ENCODE data around the gene PANX2.

The PANX2 gene

GRCh38 chr22:50176850-50177536 is 6.5 kb downstream of the PANX2 start:
- no peaks in the 10 kb centered on the region for H3K27me3 ChIP-seq (ENCODE audit: insufficient read depth, low read length, poor library complexity)
- H3K9ac ChIP-seq (ENCODE audit: low read length) = no peak overlapping the region
- H3K79me1 ChIP-seq (ENCODE audit: low read length) = no peaks in the 10 kb centered on the region
- no peaks in the 10 kb centered on the region for H3K79me2 ChIP-seq (ENCODE audit: control insufficient read depth, insufficient read depth, low read length)
- no CpG with 5 or more reads among the region's 76 CpGs for WGBS (ENCODE audit: extremely low coverage, insufficient coverage, low lambda C conversion rate)
- no peak overlapping the region for H3K56ac ChIP-seq (ENCODE audit: low read length)
- no peak overlapping the region for H2BK120ac ChIP-seq (ENCODE audit: low read depth, low read length)
- no peak overlapping the region for H3K4ac ChIP-seq (ENCODE audit: low read depth, low read length)
- no peak overlapping the region for H2BK15ac ChIP-seq (replicated peaks; ENCODE audit: low read depth)
- H4K8ac ChIP-seq (ENCODE audit: low read depth, low read length) = no peak overlapping the region
- no peaks in the 10 kb centered on the region for H3K4me1 ChIP-seq (ENCODE audit: control insufficient read depth, low read depth, low read length)
- no peaks in the 10 kb centered on the region for H3K36me3 ChIP-seq (ENCODE audit: control insufficient read depth, insufficient read depth, low read length)
- no peak overlapping the region for H3K4me3 ChIP-seq (ENCODE audit: low read length)
- H2BK5ac ChIP-seq (ENCODE audit: low read length) = no peak overlapping the region
- no peak overlapping the region for H4K5ac ChIP-seq (ENCODE audit: low read length)
- no peak overlapping the region for H3K27ac ChIP-seq (ENCODE audit: low read depth, low read length)
- H3K4me2 ChIP-seq (ENCODE audit: low read length) = no peak overlapping the region
- H2AK5ac ChIP-seq (ENCODE audit: low read length) = no peak overlapping the region
- no peak overlapping the region for H3K18ac ChIP-seq (ENCODE audit: low read length)
- no peak for DNase-seq
- peak overlapping the region; percentile 15 for H3K23ac ChIP-seq (ENCODE audit: low read length)

GRCh38 chr22:50177537-50178470 is 7.3 kb downstream of the PANX2 start:
- no peak overlapping the region for H4K8ac ChIP-seq (ENCODE audit: low read depth, low read length)
- DNase-seq = no peak
- peak overlapping the region; percentile 70 for H3K56ac ChIP-seq (ENCODE audit: low read length)
- H3K23ac ChIP-seq (ENCODE audit: low read length) = peak overlapping the region; percentile 15
- H3K79me2 ChIP-seq (ENCODE audit: control insufficient read depth, insufficient read depth, low read length) = no peaks in the 10 kb centered on the region
- H3K4me3 ChIP-seq (ENCODE audit: low read length) = no peak overlapping the region
- no peaks in the 10 kb centered on the region for H3K27me3 ChIP-seq (ENCODE audit: insufficient read depth, low read length, poor library complexity)
- no peak overlapping the region for H3K18ac ChIP-seq (ENCODE audit: low read length)
- H3K4ac ChIP-seq (ENCODE audit: low read depth, low read length) = no peak overlapping the region
- H3K4me1 ChIP-seq (ENCODE audit: control insufficient read depth, low read depth, low read length) = no peaks in the 10 kb centered on the region
- no peaks in the 10 kb centered on the region for H3K79me1 ChIP-seq (ENCODE audit: low read length)
- H3K4me2 ChIP-seq (ENCODE audit: low read length) = peak overlapping the region; percentile 36
- WGBS (ENCODE audit: extremely low coverage, insufficient coverage, low lambda C conversion rate) = no CpG with 5 or more reads among the region's 98 CpGs
- H3K27ac ChIP-seq (ENCODE audit: low read depth, low read length) = no peak overlapping the region
- no peaks in the 10 kb centered on the region for H3K36me3 ChIP-seq (ENCODE audit: control insufficient read depth, insufficient read depth, low read length)
- no peak overlapping the region for H3K9ac ChIP-seq (ENCODE audit: low read length)
- no peak overlapping the region for H4K5ac ChIP-seq (ENCODE audit: low read length)
- no peak overlapping the region for H2BK5ac ChIP-seq (ENCODE audit: low read length)
- no peak overlapping the region for H2BK120ac ChIP-seq (ENCODE audit: low read depth, low read length)
- no peak overlapping the region for H2BK15ac ChIP-seq (replicated peaks; ENCODE audit: low read depth)
- no peak overlapping the region for H2AK5ac ChIP-seq (ENCODE audit: low read length)

- DNase-seq = no peak
- no peak overlapping the region for H4K8ac ChIP-seq (ENCODE audit: low read depth, low read length)
- no peak overlapping the region for H2BK5ac ChIP-seq (ENCODE audit: low read length)
- H3K4me1 ChIP-seq (ENCODE audit: control insufficient read depth, low read depth, low read length) = no peaks in the 10 kb centered on the region
- WGBS (ENCODE audit: extremely low coverage, insufficient coverage, low lambda C conversion rate) = no CpG with 5 or more reads among the region's 22 CpGs
- H2BK15ac ChIP-seq (replicated peaks; ENCODE audit: low read depth) = no peak overlapping the region
- no peak overlapping the region for H3K18ac ChIP-seq (ENCODE audit: low read length)
- H3K9ac ChIP-seq (ENCODE audit: low read length) = no peak overlapping the region
- no peak overlapping the region for H3K23ac ChIP-seq (ENCODE audit: low read length)
- no peak overlapping the region for H3K4me3 ChIP-seq (ENCODE audit: low read length)
- H3K27ac ChIP-seq (ENCODE audit: low read depth, low read length) = no peak overlapping the region
- no peak overlapping the region for H2AK5ac ChIP-seq (ENCODE audit: low read length)
- H3K56ac ChIP-seq (ENCODE audit: low read length) = peak overlapping the region; percentile 70
- H3K27me3 ChIP-seq (ENCODE audit: insufficient read depth, low read length, poor library complexity) = no peaks in the 10 kb centered on the region
- H3K4ac ChIP-seq (ENCODE audit: low read depth, low read length) = no peak overlapping the region
- no peak overlapping the region for H3K4me2 ChIP-seq (ENCODE audit: low read length)
- no peaks in the 10 kb centered on the region for H3K36me3 ChIP-seq (ENCODE audit: control insufficient read depth, insufficient read depth, low read length)
- H3K79me2 ChIP-seq (ENCODE audit: control insufficient read depth, insufficient read depth, low read length) = no peaks in the 10 kb centered on the region
- H3K79me1 ChIP-seq (ENCODE audit: low read length) = no peaks in the 10 kb centered on the region
- no peak overlapping the region for H4K5ac ChIP-seq (ENCODE audit: low read length)
- no peak overlapping the region for H2BK120ac ChIP-seq (ENCODE audit: low read depth, low read length)
Observed at GRCh38 chr22:50178471-50178864, 7.9 kb downstream of the PANX2 start.

- no peaks in the 10 kb centered on the region for H3K4me1 ChIP-seq (ENCODE audit: control insufficient read depth, low read depth, low read length)
- no CpG with 5 or more reads among the region's 64 CpGs for WGBS (ENCODE audit: extremely low coverage, insufficient coverage, low lambda C conversion rate)
- H2BK120ac ChIP-seq (ENCODE audit: low read depth, low read length) = no peak overlapping the region
- no peaks in the 10 kb centered on the region for H3K36me3 ChIP-seq (ENCODE audit: control insufficient read depth, insufficient read depth, low read length)
- DNase-seq = no peak
- H3K79me1 ChIP-seq (ENCODE audit: low read length) = no peaks in the 10 kb centered on the region
- no peak overlapping the region for H2BK5ac ChIP-seq (ENCODE audit: low read length)
- H3K27ac ChIP-seq (ENCODE audit: low read depth, low read length) = no peak overlapping the region
- H3K9ac ChIP-seq (ENCODE audit: low read length) = no peak overlapping the region
- H2AK5ac ChIP-seq (ENCODE audit: low read length) = no peak overlapping the region
- H3K18ac ChIP-seq (ENCODE audit: low read length) = no peak overlapping the region
- H3K27me3 ChIP-seq (ENCODE audit: insufficient read depth, low read length, poor library complexity) = no peaks in the 10 kb centered on the region
- H3K4ac ChIP-seq (ENCODE audit: low read depth, low read length) = no peak overlapping the region
- no peak overlapping the region for H4K8ac ChIP-seq (ENCODE audit: low read depth, low read length)
- no peak overlapping the region for H4K5ac ChIP-seq (ENCODE audit: low read length)
- no peaks in the 10 kb centered on the region for H3K79me2 ChIP-seq (ENCODE audit: control insufficient read depth, insufficient read depth, low read length)
- H3K23ac ChIP-seq (ENCODE audit: low read length) = no peak overlapping the region
- H3K4me3 ChIP-seq (ENCODE audit: low read length) = no peak overlapping the region
- no peak overlapping the region for H2BK15ac ChIP-seq (replicated peaks; ENCODE audit: low read depth)
- no peak overlapping the region for H3K56ac ChIP-seq (ENCODE audit: low read length)
- H3K4me2 ChIP-seq (ENCODE audit: low read length) = no peak overlapping the region
Observed at GRCh38 chr22:50178871-50179869, 8.6 kb downstream of the PANX2 start.

- DNase-seq = no peak
Observed at GRCh38 chr22:50179937-50180726, 9.6 kb downstream of the PANX2 start.

More at GRCh38 chr22:50179937-50180726, 9.6 kb downstream of the PANX2 start:
- Histone ChIP-seq H4K5ac (ENCODE audit: low read length) (no peak overlapping the region), H3K23ac (ENCODE audit: low read length) (no peak overlapping the region), H3K9ac (ENCODE audit: low read length) (no peak overlapping the region), H3K4me3 (ENCODE audit: low read length) (no peak overlapping the region), H4K8ac (ENCODE audit: low read depth, low read length) (no peak overlapping the region), H3K4me2 (ENCODE audit: low read length) (no peak overlapping the region), H2BK120ac (ENCODE audit: low read depth, low read length) (no peak overlapping the region), H2BK5ac (ENCODE audit: low read length) (no peak overlapping the region), H3K27ac (ENCODE audit: low read depth, low read length) (no peak overlapping the region), H3K56ac (ENCODE audit: low read length) (no peak overlapping the region), H3K36me3 (ENCODE audit: control insufficient read depth, insufficient read depth, low read length) (no peaks in the 10 kb centered on the region), H3K79me2 (ENCODE audit: control insufficient read depth, insufficient read depth, low read length) (no peaks in the 10 kb centered on the region), H3K4me1 (ENCODE audit: control insufficient read depth, low read depth, low read length) (no peaks in the 10 kb centered on the region), H3K4ac (ENCODE audit: low read depth, low read length) (no peak overlapping the region), H3K79me1 (ENCODE audit: low read length) (no peaks in the 10 kb centered on the region), H3K27me3 (ENCODE audit: insufficient read depth, low read length, poor library complexity) (no peaks in the 10 kb centered on the region), H2AK5ac (ENCODE audit: low read length) (no peak overlapping the region), H3K18ac (ENCODE audit: low read length) (no peak overlapping the region), H2BK15ac (replicated peaks; ENCODE audit: low read depth) (no peak overlapping the region)
- WGBS (ENCODE audit: extremely low coverage, insufficient coverage, low lambda C conversion rate) = no CpG with 5 or more reads among the region's 39 CpGs
